SK-N-SH (cell line): ENCODE measurements around the gene SEPHS2. TPM values are rescaled to one million over a fixed set of nuclear protein-coding genes. Genes with fewer than 3 reads are reported as not detected.

Source experiments
- CTCF ChIA-PET: fragments of 300-600, 350-600 bp; formaldehyde crosslinking; extraction: SDS; loops from one replicate; lab custom pipeline; 2021; lab: Yijun Ruan, JAX
- POLR2A ChIA-PET: fragments of 350-600 bp; sonication (Branson Sonifier 250); formaldehyde crosslinking; extraction: SDS; loops from one replicate; lab custom pipeline; 2020; ENCODE audit warnings: antibody characterized with exemption, inconsistent platforms; lab: Yijun Ruan, JAX
- DNase-seq: peaks from one replicate; pipeline ENCODE4 v3.0.0; 2012
- H2AFZ ChIP-seq: fragments of 200-600 bp; sonication (generic); 2 replicates; pipeline ENCODE4 v1.8.1; 2016; ENCODE audit warnings: antibody characterized with exemption, mild to moderate bottlenecking, low read depth
- H3F3A ChIP-seq: fragments of 200-600 bp; sonication (generic); replicated peaks from 2 replicates; pipeline ENCODE3; 2016; ENCODE audit warnings: antibody characterized with exemption, mild to moderate bottlenecking; ENCODE audit not compliant: insufficient read depth
- H3K27ac ChIP-seq, 2 experiments: fragments of 200-500 bp in 1 of 2; fragments of 200-600 bp in 1 of 2; sonication (Bioruptor generic) in 1 of 2; sonication (generic), shearing (Covaris generic) in 1 of 2; 2 replicates each; pipeline versions ENCODE4 v1.5.1 to v1.6.1; 2014 to 2016; ENCODE audit warnings: low read depth in 2 of 2, inconsistent platforms in 1 of 2, low read length in 1 of 2, mild to moderate bottlenecking in 1 of 2, mixed read lengths in 1 of 2
- H3K27me3 ChIP-seq: fragments of 200-600 bp; sonication (generic), shearing (Covaris generic); 2 replicates; pipeline ENCODE4 v1.6.1; 2016; ENCODE audit warnings: mixed run types; ENCODE audit not compliant: insufficient read depth
- H3K36me3 ChIP-seq, 2 experiments: fragments of 200-500 bp in 1 of 2; fragments of 200-600 bp in 1 of 2; sonication (Bioruptor generic) in 1 of 2; sonication (generic) in 1 of 2; replicated peaks in 1 of 2; 2 replicates each; pipeline versions ENCODE3 to v1.5.1; 2014 to 2016; ENCODE audit warnings: low read length in 1 of 2, mild to moderate bottlenecking in 1 of 2; ENCODE audit not compliant: insufficient read depth in 2 of 2, control insufficient read depth in 1 of 2
- H3K4me1 ChIP-seq, 2 experiments: fragments of 200-500 bp in 1 of 2; fragments of 200-600 bp in 1 of 2; sonication (Bioruptor generic) in 1 of 2; sonication (generic), shearing (Covaris generic) in 1 of 2; 2 replicates each; pipeline versions ENCODE4 v1.5.1 to v1.6.1; 2014 to 2016; ENCODE audit warnings: low read depth in 1 of 2, low read length in 1 of 2, mixed run types in 1 of 2; ENCODE audit not compliant: insufficient read depth in 2 of 2, control insufficient read depth in 1 of 2
- H3K4me2 ChIP-seq: fragments of 200-600 bp; sonication (generic), shearing (Covaris generic); 2 replicates; pipeline ENCODE4 v1.6.1; 2017; ENCODE audit warnings: mixed run types
- H3K4me3 ChIP-seq, 2 experiments: fragments of 200-500 bp in 1 of 2; fragments of 200-600 bp in 1 of 2; sonication (Bioruptor generic) in 1 of 2; sonication (generic), shearing (Covaris generic) in 1 of 2; 2 replicates each; pipeline versions ENCODE4 v1.5.1 to v1.8.1; 2014 to 2016; ENCODE audit warnings: low read depth in 2 of 2, inconsistent platforms in 1 of 2, low read length in 1 of 2, mild to moderate bottlenecking in 1 of 2, mixed read lengths in 1 of 2, moderate library complexity in 1 of 2
- H3K79me2 ChIP-seq: fragments of 200-600 bp; sonication (generic); 2 replicates; pipeline ENCODE4 v1.8.1; 2017; ENCODE audit warnings: mild to moderate bottlenecking; ENCODE audit not compliant: insufficient read depth
- H3K9ac ChIP-seq: fragments of 200-600 bp; sonication (generic); 2 replicates; pipeline ENCODE4 v1.6.1; 2017; ENCODE audit warnings: mixed run types
- H3K9me2 ChIP-seq: fragments of 200-600 bp; sonication (generic); 2 replicates; pipeline ENCODE4 v1.6.1; 2017; ENCODE audit warnings: mixed run types
- H3K9me3 ChIP-seq: fragments of 200-600 bp; sonication (generic); 2 replicates; pipeline ENCODE4 v1.6.1; 2017; ENCODE audit warnings: mixed run types, mild to moderate bottlenecking, moderate library complexity
- H4K20me1 ChIP-seq: fragments of 200-600 bp; sonication (generic); 2 replicates; pipeline ENCODE4 v1.6.1; 2017; ENCODE audit warnings: mild to moderate bottlenecking, mixed run types; ENCODE audit not compliant: insufficient read depth
- CHD2 ChIP-seq: fragments of 150-350 bp; IDR thresholded peaks from 2 replicates; pipeline ENCODE4 v1.6.1; 2018; ENCODE audit warnings: low read length; ENCODE audit not compliant: partially characterized antibody
- ELF1 ChIP-seq: IDR thresholded peaks from 2 replicates; pipeline ENCODE4 v1.4.0; 2012
- EP300 ChIP-seq, 2 experiments: IDR thresholded peaks; 2 replicates each; pipeline versions ENCODE4 v1.4.0 to v1.6.1; 2012; ENCODE audit warnings: borderline replicate concordance in 1 of 2, low read depth in 1 of 2, low read length in 1 of 2
- FOXJ3 ChIP-seq: sonication (generic); formaldehyde crosslinking; IDR thresholded peaks from 2 replicates; pipeline ENCODE4 v1.5.1; 2020; ENCODE audit warnings: mild to moderate bottlenecking, missing genetic modification reagents
- GABPA ChIP-seq: IDR thresholded peaks from 2 replicates; pipeline ENCODE4 v1.4.0; 2012; ENCODE audit warnings: low read depth, mild to moderate bottlenecking
- GATA2 ChIP-seq: sonication (generic); formaldehyde crosslinking; IDR thresholded peaks from 2 replicates; pipeline ENCODE4 v1.5.0; 2020; ENCODE audit warnings: mild to moderate bottlenecking, missing genetic modification reagents
- JUND ChIP-seq: IDR thresholded peaks from 2 replicates; pipeline ENCODE4 v1.4.0; 2012
- MAX ChIP-seq: IDR thresholded peaks from 2 replicates; pipeline ENCODE4 v1.4.0; 2012; ENCODE audit warnings: low read depth
- MXI1 ChIP-seq: IDR thresholded peaks from 2 replicates; pipeline ENCODE4 v1.6.1; 2012; ENCODE audit warnings: mild to moderate bottlenecking, low read depth, low read length, improper control_type of control experiment
- NFIC ChIP-seq: IDR thresholded peaks from 2 replicates; pipeline ENCODE4 v1.4.0; 2012; ENCODE audit warnings: borderline replicate concordance
- RAD21 ChIP-seq: IDR thresholded peaks from 2 replicates; pipeline ENCODE4 v1.6.1; 2012; ENCODE audit warnings: mild to moderate bottlenecking, low read length
- RXRA ChIP-seq: IDR thresholded peaks from 2 replicates; pipeline ENCODE4 v1.4.0; 2012; ENCODE audit warnings: low read depth, mild to moderate bottlenecking, borderline replicate concordance
- TEAD4 ChIP-seq: IDR thresholded peaks from 2 replicates; pipeline ENCODE4 v1.4.0; 2012; ENCODE audit warnings: mild to moderate bottlenecking, borderline replicate concordance; ENCODE audit not compliant: insufficient read depth
- YY1 ChIP-seq: IDR thresholded peaks from 2 replicates; pipeline ENCODE4 v1.4.0; 2012; ENCODE audit warnings: low read depth, mild to moderate bottlenecking
- ZBTB33 ChIP-seq: IDR thresholded peaks from 2 replicates; pipeline ENCODE4 v1.4.0; 2012; ENCODE audit warnings: low read depth, borderline replicate concordance
- WGBS: methylation state at CpG from one replicate; pipeline ENCODE4 v1.1.6; 2017; ENCODE audit warnings: low lambda C conversion rate; 5-methylcytosine and 5-hydroxymethylcytosine counted together
- polyA plus RNA-seq, 3 experiments: library from polyadenylated mRNA; depleted of rRNA; stranded (reverse); fragments of >200 nt; gene quantifications; 2 replicates each; pipeline ENCODE4 v1.2.3, GENCODE V29; 2012
- TF ChIP-seq, protein P1 (sequence below): IDR thresholded peaks from 2 replicates; pipeline ENCODE4 v1.4.0; 2012; ENCODE audit warnings: low read depth, borderline replicate concordance

The SEPHS2 gene
- polyA plus RNA-seq, 1 of the 3 experiments (the other 2 are of a cell fraction) = 30.8 TPM

DNA sequence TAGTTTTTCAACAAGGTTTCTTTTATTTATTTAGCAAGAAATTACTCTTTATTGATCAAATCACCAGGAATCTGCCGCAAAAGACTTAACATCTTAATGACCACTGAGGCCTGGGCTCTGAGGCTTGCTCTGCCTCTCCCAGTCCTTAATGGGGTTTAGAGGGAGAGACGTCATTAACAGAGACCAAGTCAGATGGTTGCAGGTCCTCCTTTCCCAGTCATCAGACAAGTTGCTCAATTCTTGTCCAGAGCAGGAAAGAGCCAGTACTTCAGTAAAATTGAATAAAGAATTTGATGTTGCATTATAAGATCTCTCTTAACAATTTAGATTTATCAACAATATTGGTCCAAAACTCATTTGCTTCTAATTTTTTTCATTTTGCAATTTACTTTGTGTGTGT is 2.0 kb downstream of the SEPHS2 start:
- POLR2A ChIA-PET = interaction anchor here (1.7 kb wide), 1 partner anchor 14 kb away, joined by 6 read pairs; the partner anchor contains the start of gene DCTPP1

DNA sequence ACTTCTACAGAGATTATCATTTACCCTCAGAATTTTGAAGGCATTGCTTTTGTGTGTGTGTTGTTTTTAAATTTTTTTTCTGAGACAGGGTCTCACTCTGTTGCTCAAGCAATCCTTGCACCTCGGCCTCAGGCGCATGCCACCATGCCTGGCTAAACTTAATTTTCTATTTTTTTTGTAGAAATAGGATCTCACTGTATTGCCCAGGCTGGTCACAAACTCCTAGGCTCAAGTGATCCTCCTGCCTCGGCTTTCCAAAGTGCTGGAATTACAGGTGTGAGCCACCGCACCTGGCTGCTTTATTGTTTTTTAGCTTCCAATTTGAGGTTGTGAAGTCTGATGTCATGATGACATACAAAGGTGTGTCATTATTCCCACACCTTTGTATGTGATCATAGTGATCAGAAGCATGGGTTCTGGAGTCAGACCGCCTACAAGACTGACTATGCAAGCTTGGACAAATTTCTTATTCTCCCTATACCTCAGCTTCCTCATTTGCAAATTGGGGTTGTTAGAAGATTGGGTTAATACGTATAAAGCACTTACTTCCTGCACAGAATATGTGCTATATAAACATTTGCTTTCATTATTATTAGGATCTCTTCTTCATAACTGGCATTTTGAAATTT is 5.8 kb downstream of the SEPHS2 start:
- no peaks in the 10 kb centered on the region for H4K20me1 ChIP-seq
- H3K4me1 ChIP-seq = peaks cover 8% of the 10 kb centered on the region in 2 experiments; a peak in 2 of 4 replicates
- no peaks in the 10 kb centered on the region for H3K9me2 ChIP-seq
- H3K4me2 ChIP-seq = no peak overlapping the region
- no peaks in the 10 kb centered on the region for H3K9me3 ChIP-seq
- no peak overlapping the region for H3K27ac ChIP-seq
- TF ChIP-seq RAD21 (no peak), ELF1 (no peak), EP300 (IDR thresholded peaks at IDR 0.05; ENCODE audit: borderline replicate concordance in 1 of 2, low read depth in 1 of 2, low read length in 1 of 2) (no peak), ZBTB33 (no peak), TEAD4 (no peak), RXRA (no peak), MAX (no peak), CHD2 (no peak), YY1 (no peak), NFIC (no peak), JUND (no peak)
- TF ChIP-seq, all 33 proteins: peak for 0
- Histone ChIP-seq H3F3A (no peaks in the 10 kb centered on the region), H3K36me3 (peaks cover 12 to 16% of the 10 kb centered on the region in 2 experiments), H3K79me2 (peaks cover 17% of the 10 kb centered on the region), H3K27me3 (no peaks in the 10 kb centered on the region), H2AFZ (no peak overlapping the region), H3K4me3 (no peak overlapping the region), H3K9ac (no peak overlapping the region)
- ChIA-PET CTCF (interaction anchor here (1.3 kb wide), 1 partner anchor 189 kb away, joined by 3 read pairs; no protein-coding TSS in a partner anchor), POLR2A (interaction anchor here (1.7 kb wide), 1 partner anchor 10 kb away, joined by 7 read pairs; the partner anchor contains the start of gene DCTPP1)
- WGBS = 90% methylated on average over 6 of the region's 6 CpGs
- no peak for DNase-seq

More for the DNA sequence above, 2.0 kb downstream of the SEPHS2 start:
- H4K20me1 ChIP-seq = no peaks in the 10 kb centered on the region
- no peak overlapping the region for H3K9ac ChIP-seq
- 97% methylated on average over 2 of the region's 2 CpGs for WGBS
- peaks cover 3% of the 10 kb centered on the region for H3F3A ChIP-seq
- no peaks in the 10 kb centered on the region for H3K9me3 ChIP-seq
- peaks cover 12 to 16% of the 10 kb centered on the region in 2 experiments for H3K36me3 ChIP-seq
- H3K79me2 ChIP-seq = peaks cover 24% of the 10 kb centered on the region
- no peaks in the 10 kb centered on the region for H3K27me3 ChIP-seq
- no peak overlapping the region for H2AFZ ChIP-seq
- H3K4me2 ChIP-seq = peak overlapping the region; percentile 89
- TF ChIP-seq GATA2 (CRISPR knock-in tag) (no peak), MXI1 (no peak), TEAD4 (no peak), RAD21 (no peak), RXRA (no peak), YY1 (no peak), ELF1 (no peak), EP300 (IDR thresholded peaks at IDR 0.05; ENCODE audit: borderline replicate concordance in 1 of 2, low read depth in 1 of 2, low read length in 1 of 2) (no peak), GABPA (no peak), CHD2 (no peak), FOXJ3 (CRISPR knock-in tag) (no peak)
- TF ChIP-seq, protein P1, sequence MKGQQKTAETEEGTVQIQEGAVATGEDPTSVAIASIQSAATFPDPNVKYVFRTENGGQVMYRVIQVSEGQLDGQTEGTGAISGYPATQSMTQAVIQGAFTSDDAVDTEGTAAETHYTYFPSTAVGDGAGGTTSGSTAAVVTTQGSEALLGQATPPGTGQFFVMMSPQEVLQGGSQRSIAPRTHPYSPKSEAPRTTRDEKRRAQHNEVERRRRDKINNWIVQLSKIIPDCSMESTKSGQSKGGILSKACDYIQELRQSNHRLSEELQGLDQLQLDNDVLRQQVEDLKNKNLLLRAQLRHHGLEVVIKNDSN = no peak
- TF ChIP-seq, all 33 proteins: peak for 0
- H3K9me2 ChIP-seq = no peaks in the 10 kb centered on the region
- CTCF ChIA-PET = interaction anchor here (1.3 to 2.9 kb wide), 4 partner anchors 11 to 92 kb away, joined by 3 to 27 read pairs (median 5); partner anchors contain the start of gene DCTPP1
- peaks cover 8 to 15% of the 10 kb centered on the region in 2 experiments; a peak in 2 of 4 replicates for H3K4me1 ChIP-seq
- H3K4me3 ChIP-seq = no peak overlapping the region; a peak in 1 of 4 replicates
- no peak for DNase-seq
- no peak overlapping the region for H3K27ac ChIP-seq
